K562 (cell line): ENCODE measurements around the gene SPATA12. TPM values are rescaled to one million over a fixed set of nuclear protein-coding genes. Genes with fewer than 3 reads are reported as not detected.

Source experiments
- ATAC-seq: fragments of 200-7000 bp; cut with Tn5 transposase; 3 replicates; pipeline ENCODE4 v1.9.1; 2020; ENCODE audit warnings: moderate library complexity
- BruUV-seq: library from RNA; stranded (reverse); fragments of 400-500 nt; replicated peaks from 2 replicates; lab custom pipeline; 2021; lab: Mats Ljungman, UMichigan
- CTCF ChIA-PET: fragments of 300-600 bp; formaldehyde crosslinking; extraction: SDS; loops from one replicate; lab custom pipeline; 2021; ENCODE audit warnings: low intra/inter-chr PET ratio; lab: Yijun Ruan, JAX
- POLR2A ChIA-PET: fragments of 300-600, 350-650 bp; sonication (Branson Sonifier 250); formaldehyde crosslinking; extraction: SDS; loops from one replicate; lab custom pipeline; 2021; ENCODE audit warnings: antibody characterized with exemption, inconsistent platforms; lab: Yijun Ruan, JAX
- DNase-seq, 4 experiments: peaks; one replicate each; pipeline versions ENCODE4 v3.0.0 to v3.0.0-alpha.2; 2011 to 2018; ENCODE audit warnings: low spot score in 3 of 4, mixed read lengths in 3 of 4; ENCODE audit errors: extremely low read depth in 1 of 4
- FAIRE-seq: peaks from 2 replicates; lab custom pipeline; 2011; peaks lifted over from hg19 to GRCh38; lab: Jason Lieb, UNC
- H2AFZ ChIP-seq: 2 replicates; pipeline ENCODE4 v1.6.0; 2011; ENCODE audit warnings: low read depth, low read length, control low read depth, inconsistent platforms
- H3K27ac ChIP-seq: fragments of 200-600 bp; 3 replicates; pipeline ENCODE4 v1.8.0; 2011; ENCODE audit warnings: low read depth, mild to moderate bottlenecking, control low read depth, inconsistent platforms, low read length, moderate library complexity, mixed read lengths; ENCODE audit errors: extremely low read depth
- H3K27me3 ChIP-seq, 2 experiments: fragments of 300-600 bp in 1 of 2; 2 replicates in 1 of 2; 3 replicates in 1 of 2; pipeline versions ENCODE4 v1.6.0 to v1.8.0; 2011; ENCODE audit warnings: inconsistent platforms in 2 of 2, low read length in 2 of 2, mild to moderate bottlenecking in 1 of 2, mixed read lengths in 1 of 2, moderate library complexity in 1 of 2; ENCODE audit not compliant: control insufficient read depth in 2 of 2, insufficient read depth in 2 of 2
- H3K36me3 ChIP-seq: fragments of 300-600 bp; 3 replicates; pipeline ENCODE4 v1.8.0; 2011; ENCODE audit warnings: mild to moderate bottlenecking, low read length, inconsistent platforms; ENCODE audit not compliant: control insufficient read depth, insufficient read depth
- H3K4me1 ChIP-seq, 2 experiments: fragments of 200-600 bp in 1 of 2; replicated peaks in 1 of 2; 2 replicates in 1 of 2; 3 replicates in 1 of 2; pipeline versions ENCODE4 v1.5.1 to v1.8.0; 2011; ENCODE audit warnings: inconsistent platforms in 2 of 2, low read length in 2 of 2, mild to moderate bottlenecking in 1 of 2, mixed read lengths in 1 of 2, moderate library complexity in 1 of 2; ENCODE audit not compliant: control insufficient read depth in 2 of 2, insufficient read depth in 2 of 2
- H3K4me2 ChIP-seq: 2 replicates; pipeline ENCODE4 v1.6.1; 2011; ENCODE audit warnings: low read length, control low read depth, inconsistent platforms, mixed read lengths; ENCODE audit not compliant: insufficient read depth
- H3K4me3 ChIP-seq: fragments of 200-600 bp; sonication (generic), shearing (Covaris generic); 2 replicates; pipeline ENCODE4 v1.5.1; 2016; ENCODE audit warnings: control low read depth, inconsistent platforms
- H3K79me2 ChIP-seq: fragments of 200-600 bp; 3 replicates; pipeline ENCODE4 v1.8.0; 2011; ENCODE audit warnings: low read length, inconsistent platforms; ENCODE audit not compliant: control insufficient read depth, insufficient read depth
- H3K9ac ChIP-seq, 2 experiments: 2 replicates each; pipeline versions ENCODE4 v1.6.0 to v1.6.1; 2011; ENCODE audit warnings: low read depth in 2 of 2, low read length in 2 of 2, control low read depth in 1 of 2, inconsistent platforms in 1 of 2, mild to moderate bottlenecking in 1 of 2, mixed read lengths in 1 of 2; ENCODE audit not compliant: insufficient read depth in 1 of 2
- H3K9me1 ChIP-seq: one replicate; pipeline ENCODE4 v1.6.0; 2011; ENCODE audit warnings: inconsistent platforms, mild to moderate bottlenecking, low read length, moderate library complexity; ENCODE audit not compliant: control insufficient read depth, insufficient read depth
- H3K9me3 ChIP-seq: replicated peaks from 2 replicates; pipeline ENCODE4 v1.5.1; 2011; ENCODE audit warnings: low read depth, low read length, inconsistent platforms; ENCODE audit not compliant: control insufficient read depth, insufficient read depth
- H4K20me1 ChIP-seq: replicated peaks from 2 replicates; pipeline ENCODE4 v1.6.1; 2011; ENCODE audit warnings: low read length, inconsistent platforms, mixed read lengths; ENCODE audit not compliant: control insufficient read depth, insufficient read depth
- ASH1L ChIP-seq: fragments of 450-650 bp; IDR thresholded peaks from 2 replicates; pipeline ENCODE4 v1.6.1; 2018; ENCODE audit warnings: borderline replicate concordance, mild to moderate bottlenecking, low read depth; ENCODE audit not compliant: partially characterized antibody
- GABPB2 ChIP-seq: fragments of 250-450 bp; sonication (Bioruptor Pico); conservative IDR thresholded peaks from 2 replicates; pipeline ENCODE4 v1.5.1; 2021; ENCODE audit warnings: mild to moderate bottlenecking
- HES1 ChIP-seq: fragments of 450-650 bp; IDR thresholded peaks from 2 replicates; pipeline ENCODE4 v1.6.1; 2016; ENCODE audit warnings: low read depth, mild to moderate bottlenecking, moderate library complexity
- KDM4B ChIP-seq, 2 experiments: fragments of 450-650 bp in 1 of 2; sonication (generic) in 1 of 2; IDR thresholded peaks; 2 replicates each; pipeline ENCODE4 v1.6.1; 2016 to 2017; ENCODE audit warnings: borderline replicate concordance in 2 of 2, antibody characterized with exemption in 1 of 2, low read depth in 1 of 2, mild to moderate bottlenecking in 1 of 2
- MTA2 ChIP-seq: fragments of 450-650 bp; IDR thresholded peaks from 2 replicates; pipeline ENCODE4 v1.6.1; 2016; ENCODE audit warnings: low read depth
- PHF21A ChIP-seq: fragments of 450-650 bp; IDR thresholded peaks from 2 replicates; pipeline ENCODE4 v1.6.1; 2017; ENCODE audit warnings: low read depth, borderline replicate concordance
- SIN3A ChIP-seq, 2 experiments: fragments of 150-350 bp in 1 of 2; IDR thresholded peaks; 2 replicates each; pipeline ENCODE4 v1.6.1; 2011 to 2016; ENCODE audit warnings: borderline replicate concordance in 2 of 2, low read depth in 2 of 2, low read length in 2 of 2, mild to moderate bottlenecking in 2 of 2, moderate library complexity in 2 of 2; ENCODE audit not compliant: control insufficient read depth in 1 of 2
- TAF1 ChIP-seq: IDR thresholded peaks from 2 replicates; pipeline ENCODE4 v1.6.1; 2011; ENCODE audit warnings: mild to moderate bottlenecking, low read length, moderate library complexity; ENCODE audit not compliant: insufficient read depth, control insufficient read depth, severe bottlenecking; ENCODE audit errors: extremely low read depth
- TAF15 ChIP-seq: fragments of 200-400 bp; formaldehyde crosslinking; IDR thresholded peaks from 2 replicates; pipeline ENCODE4 v1.6.1; 2017; ENCODE audit warnings: mild to moderate bottlenecking, low read depth, low read length, moderate library complexity
- TEAD1 ChIP-seq, 2 experiments: fragments of 450-650 bp in 1 of 2; sonication (generic) in 1 of 2; formaldehyde crosslinking; IDR thresholded peaks; 2 replicates each; pipeline versions ENCODE4 v1.4.0 to v1.8.0; 2020 to 2022; ENCODE audit warnings: mild to moderate bottlenecking in 2 of 2, missing genetic modification reagents in 1 of 2
- THRAP3 ChIP-seq: fragments of 450-650 bp; IDR thresholded peaks from 2 replicates; pipeline ENCODE4 v1.6.1; 2016; ENCODE audit warnings: mild to moderate bottlenecking, inconsistent platforms, borderline replicate concordance
- ZFX ChIP-seq: sonication (generic); formaldehyde crosslinking; IDR thresholded peaks from 2 replicates; pipeline ENCODE4 v1.8.0; 2022; ENCODE audit warnings: mild to moderate bottlenecking, missing genetic modification reagents, moderate library complexity
- ZNF12 ChIP-seq: sonication (generic); formaldehyde crosslinking; IDR thresholded peaks from 2 replicates; pipeline ENCODE4 v1.4.0; 2020; ENCODE audit warnings: mild to moderate bottlenecking, missing genetic modification reagents
- ZNF121 ChIP-seq: sonication (generic); formaldehyde crosslinking; conservative IDR thresholded peaks from 2 replicates; pipeline ENCODE4 v1.8.0; 2022; ENCODE audit warnings: missing genetic modification reagents
- ZSCAN32 ChIP-seq: fragments of 450-650 bp; formaldehyde crosslinking; IDR thresholded peaks from 2 replicates; pipeline ENCODE4 v1.4.0; 2020; ENCODE audit warnings: mild to moderate bottlenecking, moderate library complexity
- WGBS: fragments of 100-300 bp; shearing (Covaris generic); methylation state at CpG from one replicate; pipeline ENCODE4 v1.1.6; 2016; ENCODE audit warnings: low coverage, mixed read lengths; ENCODE audit not compliant: insufficient coverage; ENCODE audit errors: missing lambda C conversion rate; 5-methylcytosine and 5-hydroxymethylcytosine counted together
- in situ Hi-C: fragments of 300-500 bp; cut with MboI; formaldehyde crosslinking; loops from 4 replicates; pipeline ENCODE4 v1.15.0; 2018; ENCODE audit warnings: inconsistent platforms, mixed read lengths
- intact Hi-C: fragments of 100-400 bp; cut with micrococcal nuclease; formaldehyde crosslinking; loops from 2 replicates; pipeline ENCODE4 v1.14.2; 2022
- polyA plus RNA-seq, 8 experiments: library from polyadenylated mRNA; depleted of rRNA in 4 of 8; stranded (reverse) in 5 of 8; unstranded in 3 of 8; fragments of >200 nt; fragmentation: Nextera tagmentation in 2 of 8; fragmentation: Illumina TruSeq in 1 of 8; extraction: Ambion mirVana in 2 of 8; extraction: Trizol in 1 of 8; gene quantifications; 2 replicates each; pipeline versions ENCODE4 v1.2.1 to v1.2.3, GENCODE V29; 2011 to 2014; ENCODE audit warnings: inconsistent platforms in 1 of 8, missing spikeins in 1 of 8
- total RNA-seq, 7 experiments: library from RNA; depleted of rRNA in 6 of 7; stranded (reverse); fragments of >200 nt in 6 of 7; fragmentation: Illumina TruSeq in 2 of 7; extraction: Trizol in 2 of 7; gene quantifications; 2 replicates each; pipeline versions ENCODE4 v1.2.1 to v1.2.3, GENCODE V29; 2011 to 2021; ENCODE audit warnings: low replicate concordance in 1 of 7
- TF ChIP-seq, protein P1 (sequence below): fragments of 150-350 bp; conservative IDR thresholded peaks from 2 replicates; pipeline ENCODE4 v1.6.1; 2014; ENCODE audit warnings: low read length
- TF ChIP-seq, protein P2 (sequence below): fragments of 250-450 bp; sonication (Bioruptor Pico); IDR thresholded peaks from 2 replicates; pipeline ENCODE4 v1.4.0; 2020; ENCODE audit warnings: borderline replicate concordance

SPATA12 gene
- total and polyA plus RNA-seq, 9 of the 15 experiments (the other 6 are each of a cell fraction or from before 2014, with no cell fraction given), result not detected

GRCh38 chr3:57057351-57057750 lies 3.1 kb upstream of the SPATA12 start:
- H3K4me1 ChIP-seq, result peaks cover 0 to 6% of the 10 kb centered on the region in 2 experiments; a peak in 2 of 5 replicates
- H3K9me1 ChIP-seq, result no peaks in the 10 kb centered on the region
- no peak overlapping the region for H2AFZ ChIP-seq
- in situ Hi-C loops (no loop called here), intact Hi-C loops (no loop called here)
- ATAC-seq, result no peak
- ChIA-PET CTCF (no interaction called here), POLR2A (no interaction called here)
- no peak for DNase-seq
- H3K27ac ChIP-seq, result no peak overlapping the region
- H3K79me2 ChIP-seq, result no peaks in the 10 kb centered on the region
- no peak overlapping the region for H3K4me3 ChIP-seq
- no peak overlapping the region for H3K9ac ChIP-seq
- H4K20me1 ChIP-seq, result no peaks in the 10 kb centered on the region
- WGBS, result 59% methylated on average over 5 of the region's 6 CpGs
- no peak overlapping the region for H3K4me2 ChIP-seq
- no peaks in the 10 kb centered on the region; a peak in 1 of 5 replicates for H3K27me3 ChIP-seq
- no peaks in the 10 kb centered on the region for H3K9me3 ChIP-seq
- no TSS peak for BruUV-seq
- FAIRE-seq, result no peak
- H3K36me3 ChIP-seq, result no peaks in the 10 kb centered on the region
- TF ChIP-seq ZNF12 (no peak), THRAP3 (no peak), PHF21A (no peak), KDM4B (IDR thresholded peaks at IDR 0.05; ENCODE audit: borderline replicate concordance in 2 of 2, low read depth in 1 of 2) (no peak), ZFX (CRISPR knock-in tag) (no peak), TAF1 (no peak), TEAD1 (CRISPR knock-in tag; IDR thresholded peaks at IDR 0.05) (no peak), HES1 (no peak), MTA2 (no peak), ZSCAN32 (no peak), ASH1L (no peak), SIN3A (IDR thresholded peaks at IDR 0.05; ENCODE audit: borderline replicate concordance in 2 of 2, control insufficient read depth in 1 of 2, low read depth in 2 of 2, low read length in 2 of 2) (no peak), TAF15 (no peak), ZNF121 (CRISPR knock-in tag) (no peak), GABPB2 (no peak)
- TF ChIP-seq, protein P1, sequence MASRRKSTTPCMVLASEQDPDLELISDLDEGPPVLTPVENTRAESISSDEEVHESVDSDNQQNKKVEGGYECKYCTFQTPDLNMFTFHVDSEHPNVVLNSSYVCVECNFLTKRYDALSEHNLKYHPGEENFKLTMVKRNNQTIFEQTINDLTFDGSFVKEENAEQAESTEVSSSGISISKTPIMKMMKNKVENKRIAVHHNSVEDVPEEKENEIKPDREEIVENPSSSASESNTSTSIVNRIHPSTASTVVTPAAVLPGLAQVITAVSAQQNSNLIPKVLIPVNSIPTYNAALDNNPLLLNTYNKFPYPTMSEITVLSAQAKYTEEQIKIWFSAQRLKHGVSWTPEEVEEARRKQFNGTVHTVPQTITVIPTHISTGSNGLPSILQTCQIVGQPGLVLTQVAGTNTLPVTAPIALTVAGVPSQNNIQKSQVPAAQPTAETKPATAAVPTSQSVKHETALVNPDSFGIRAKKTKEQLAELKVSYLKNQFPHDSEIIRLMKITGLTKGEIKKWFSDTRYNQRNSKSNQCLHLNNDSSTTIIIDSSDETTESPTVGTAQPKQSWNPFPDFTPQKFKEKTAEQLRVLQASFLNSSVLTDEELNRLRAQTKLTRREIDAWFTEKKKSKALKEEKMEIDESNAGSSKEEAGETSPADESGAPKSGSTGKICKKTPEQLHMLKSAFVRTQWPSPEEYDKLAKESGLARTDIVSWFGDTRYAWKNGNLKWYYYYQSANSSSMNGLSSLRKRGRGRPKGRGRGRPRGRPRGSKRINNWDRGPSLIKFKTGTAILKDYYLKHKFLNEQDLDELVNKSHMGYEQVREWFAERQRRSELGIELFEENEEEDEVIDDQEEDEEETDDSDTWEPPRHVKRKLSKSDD, result no peak
- TF ChIP-seq, protein P2, sequence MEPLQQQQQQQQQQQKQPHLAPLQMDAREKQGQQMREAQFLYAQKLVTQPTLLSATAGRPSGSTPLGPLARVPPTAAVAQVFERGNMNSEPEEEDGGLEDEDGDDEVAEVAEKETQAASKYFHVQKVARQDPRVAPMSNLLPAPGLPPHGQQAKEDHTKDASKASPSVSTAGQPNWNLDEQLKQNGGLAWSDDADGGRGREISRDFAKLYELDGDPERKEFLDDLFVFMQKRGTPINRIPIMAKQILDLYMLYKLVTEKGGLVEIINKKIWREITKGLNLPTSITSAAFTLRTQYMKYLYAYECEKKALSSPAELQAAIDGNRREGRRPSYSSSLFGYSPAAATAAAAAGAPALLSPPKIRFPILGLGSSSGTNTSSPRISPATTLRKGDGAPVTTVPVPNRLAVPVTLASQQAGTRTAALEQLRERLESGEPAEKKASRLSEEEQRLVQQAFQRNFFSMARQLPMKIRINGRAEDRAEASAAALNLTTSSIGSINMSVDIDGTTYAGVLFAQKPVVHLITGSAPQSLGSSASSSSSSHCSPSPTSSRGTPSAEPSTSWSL (CRISPR knock-in tag), result no peak
